ENCODE measurements around the gene JMJD6.
A peak's percentile ranks its signal among the peaks of the same experiment; 100 is the strongest.

JMJD6 gene

GRCh38 chr17:76726231-76726775 lies at the start of gene JMJD6:
JMJD6 (minus strand) TSS chr17:76726606; CDS start chr17:76726475, 131 bp downstream.
- in situ Hi-C loops (cut with HindIII; ENCODE audit: low sequenced_read_pairs): loop anchor here (25.0 kb wide), 1 partner anchor 164 kb away; a partner anchor contains a TSS
- TF ChIP-seq, protein P1, sequence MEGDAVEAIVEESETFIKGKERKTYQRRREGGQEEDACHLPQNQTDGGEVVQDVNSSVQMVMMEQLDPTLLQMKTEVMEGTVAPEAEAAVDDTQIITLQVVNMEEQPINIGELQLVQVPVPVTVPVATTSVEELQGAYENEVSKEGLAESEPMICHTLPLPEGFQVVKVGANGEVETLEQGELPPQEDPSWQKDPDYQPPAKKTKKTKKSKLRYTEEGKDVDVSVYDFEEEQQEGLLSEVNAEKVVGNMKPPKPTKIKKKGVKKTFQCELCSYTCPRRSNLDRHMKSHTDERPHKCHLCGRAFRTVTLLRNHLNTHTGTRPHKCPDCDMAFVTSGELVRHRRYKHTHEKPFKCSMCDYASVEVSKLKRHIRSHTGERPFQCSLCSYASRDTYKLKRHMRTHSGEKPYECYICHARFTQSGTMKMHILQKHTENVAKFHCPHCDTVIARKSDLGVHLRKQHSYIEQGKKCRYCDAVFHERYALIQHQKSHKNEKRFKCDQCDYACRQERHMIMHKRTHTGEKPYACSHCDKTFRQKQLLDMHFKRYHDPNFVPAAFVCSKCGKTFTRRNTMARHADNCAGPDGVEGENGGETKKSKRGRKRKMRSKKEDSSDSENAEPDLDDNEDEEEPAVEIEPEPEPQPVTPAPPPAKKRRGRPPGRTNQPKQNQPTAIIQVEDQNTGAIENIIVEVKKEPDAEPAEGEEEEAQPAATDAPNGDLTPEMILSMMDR (IDR thresholded peaks at IDR 0.05; ENCODE audit: low read depth, low read length, missing control alignments): no peak
- peak; percentile 87 for DNase-seq (ENCODE audit: low read depth)
- H3K4me3 ChIP-seq (ENCODE audit: low read depth, low read length): peak within 1 kb of the TSS; percentile 86

GRCh38 chr17:76775021-76775600 lies 48.7 kb upstream of the JMJD6 start:
- no peak overlapping the region for H3K4me3 ChIP-seq (ENCODE audit: low read depth, low read length)
- TF ChIP-seq, protein P1 (IDR thresholded peaks at IDR 0.05; ENCODE audit: low read depth, low read length, missing control alignments): no peak
- DNase-seq (ENCODE audit: low read depth): no peak
- in situ Hi-C loops (cut with HindIII; ENCODE audit: low sequenced_read_pairs): no loop called here

GRCh38 chr17:76772842-76773525 lies 46.6 kb upstream of the JMJD6 start:
- in situ Hi-C loops (cut with HindIII; ENCODE audit: low sequenced_read_pairs): no loop called here
- TF ChIP-seq, protein P1 (IDR thresholded peaks at IDR 0.05; ENCODE audit: low read depth, low read length, missing control alignments): no peak
- DNase-seq (ENCODE audit: low read depth): no peak
- no peak overlapping the region for H3K4me3 ChIP-seq (ENCODE audit: low read depth, low read length)

- no peak for DNase-seq (ENCODE audit: low read depth)
- in situ Hi-C loops (cut with HindIII; ENCODE audit: low sequenced_read_pairs): no loop called here
- TF ChIP-seq, protein P1 (IDR thresholded peaks at IDR 0.05; ENCODE audit: low read depth, low read length, missing control alignments): no peak
- H3K4me3 ChIP-seq (ENCODE audit: low read depth, low read length): no peak overlapping the region
Observed at GRCh38 chr17:76758570-76758969, 32.2 kb upstream of the JMJD6 start.

- in situ Hi-C loops (cut with HindIII; ENCODE audit: low sequenced_read_pairs): no loop called here
- DNase-seq (ENCODE audit: low read depth): no peak
Observed at GRCh38 chr17:76757256-76757655, 30.9 kb upstream of the JMJD6 start.

DNA sequence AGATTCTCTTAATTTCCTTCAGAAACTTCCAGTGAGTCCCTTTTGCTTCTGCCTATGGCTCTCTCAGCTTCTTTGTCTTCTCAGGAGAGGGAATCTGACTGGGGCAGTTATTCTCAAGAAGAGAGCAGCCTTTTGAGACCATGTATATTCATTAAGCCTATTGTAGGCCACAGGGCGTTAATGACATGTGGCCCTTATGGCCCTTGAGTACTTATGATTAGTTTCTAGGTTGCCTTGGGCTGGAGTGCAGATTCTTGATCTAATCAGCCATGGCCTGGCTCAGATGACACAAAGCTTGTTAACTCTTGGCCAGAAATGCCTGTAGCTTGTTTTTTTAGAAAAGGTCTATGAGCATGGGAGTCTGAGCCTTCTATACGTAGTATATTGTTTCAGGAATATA lies 28.9 kb upstream of the JMJD6 start:
- no peak overlapping the region for H3K4me3 ChIP-seq (ENCODE audit: low read depth, low read length)
- TF ChIP-seq, protein P1 (IDR thresholded peaks at IDR 0.05; ENCODE audit: low read depth, low read length, missing control alignments): no peak
- in situ Hi-C loops (cut with HindIII; ENCODE audit: low sequenced_read_pairs): no loop called here
- DNase-seq (ENCODE audit: low read depth): no peak

More at GRCh38 chr17:76757256-76757655, 30.9 kb upstream of the JMJD6 start:
- H3K4me3 ChIP-seq (ENCODE audit: low read depth, low read length): no peak overlapping the region
- TF ChIP-seq, protein P1 (IDR thresholded peaks at IDR 0.05; ENCODE audit: low read depth, low read length, missing control alignments): no peak

Measured in astrocyte of the cerebellum (primary cell).